Activated naive CD4-positive, alpha-beta T cell (primary cell): Measurements from ENCODE around the gene TNFRSF18.
A peak's percentile ranks its signal among the peaks of the same experiment; 100 is the strongest.

ENCODE experiments used
- DNase-seq, 4 experiments: peaks; one replicate each; lab custom pipeline; 2025; lab: John Stamatoyannopoulos, UW

TNFRSF18 gene

DNA sequence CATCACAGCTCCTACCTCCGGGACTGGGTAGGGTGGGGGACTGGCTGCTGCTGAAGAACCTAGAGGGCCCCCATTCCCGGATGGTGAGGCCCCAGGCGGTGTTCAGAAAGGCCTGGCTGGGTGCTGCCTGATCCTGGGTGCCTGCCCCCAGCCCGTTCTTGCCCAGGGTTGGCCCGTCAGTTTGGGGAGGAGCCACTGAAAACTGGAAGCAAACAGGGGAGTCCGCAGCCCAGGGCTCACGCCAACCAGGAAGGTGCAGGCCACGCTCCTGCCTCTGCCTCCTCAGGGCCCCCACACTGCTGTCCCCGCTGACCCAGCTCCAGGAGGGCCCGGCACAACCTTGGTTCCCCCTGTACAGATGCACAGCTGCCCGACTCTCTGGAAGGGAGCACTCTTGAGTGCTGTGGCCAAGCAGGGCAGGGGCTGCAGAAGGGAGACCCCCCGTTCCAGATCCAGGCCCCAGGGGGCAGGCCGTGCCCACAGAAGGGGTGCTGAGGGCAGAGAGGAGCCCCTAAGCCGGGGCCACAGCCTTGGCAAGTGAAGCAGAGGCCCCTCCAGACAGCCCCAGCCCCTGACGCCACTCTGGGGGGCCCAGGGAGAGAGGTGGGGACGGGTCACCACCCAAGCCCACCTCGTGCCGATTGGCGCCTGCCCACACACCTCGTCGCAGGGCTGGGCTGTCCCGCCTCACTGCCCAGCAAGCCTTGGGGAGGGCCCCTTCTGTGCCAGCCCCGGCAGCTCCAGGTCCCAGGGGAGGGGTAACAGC is 34.6 kb upstream of the TNFRSF18 start:
- DNase-seq: no peak

DNA sequence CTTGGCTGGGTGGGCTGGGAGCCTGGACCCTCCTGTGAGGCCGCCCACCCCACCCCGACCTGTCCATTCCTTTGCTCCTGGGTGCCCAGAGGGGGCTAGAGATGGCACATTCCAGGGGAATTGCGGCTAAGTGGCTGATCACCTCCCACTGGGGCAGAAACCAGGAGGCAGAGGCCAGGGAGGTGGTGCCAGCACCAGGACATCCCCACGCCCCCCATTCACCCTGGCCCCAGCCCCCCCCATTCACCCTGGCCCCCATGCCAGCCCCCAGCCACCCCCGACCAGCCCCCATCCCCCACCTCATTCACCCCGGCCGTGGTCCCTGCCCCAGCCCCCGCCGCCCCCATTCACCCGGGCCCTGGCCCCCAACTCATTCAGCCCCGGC is 33.9 kb upstream of the TNFRSF18 start:
- DNase-seq: no peak

DNA sequence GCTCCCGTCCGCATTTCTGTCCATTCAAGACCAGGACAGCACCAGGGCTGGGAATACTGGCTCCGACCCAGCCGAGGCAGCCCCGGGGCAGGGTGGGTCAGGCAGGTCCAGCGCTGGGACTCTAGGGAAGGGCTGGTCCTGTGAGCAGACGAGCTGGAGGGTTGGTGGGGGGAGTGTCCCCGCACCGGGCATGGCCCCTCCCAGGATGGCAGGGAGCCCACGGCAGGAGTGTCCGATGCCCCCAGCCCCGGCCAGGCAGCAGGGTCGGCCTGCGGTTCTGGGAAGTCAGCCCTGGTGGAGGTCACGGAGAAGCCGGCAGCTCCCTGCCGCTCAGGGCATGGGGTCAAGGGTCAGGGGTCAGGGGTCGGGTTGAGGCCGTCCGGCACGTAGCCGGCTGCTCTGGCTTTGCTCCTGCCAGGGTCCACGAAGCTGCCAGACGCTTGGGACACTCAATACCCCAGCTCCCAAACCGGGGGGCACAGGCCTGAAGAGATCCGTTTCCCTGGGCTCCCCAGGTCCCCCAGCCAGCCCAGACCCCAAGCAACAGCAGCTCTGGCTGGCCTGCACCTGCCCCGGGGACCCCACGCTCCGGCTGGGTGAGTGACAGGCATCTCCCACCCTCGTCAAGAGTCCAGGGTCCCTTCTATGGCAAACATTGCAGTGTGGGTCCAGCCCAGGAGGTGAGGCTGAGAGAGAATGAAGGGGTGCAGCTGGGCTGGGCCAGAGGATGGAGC is 33.4 kb upstream of the TNFRSF18 start:
- DNase-seq: no peak

DNA sequence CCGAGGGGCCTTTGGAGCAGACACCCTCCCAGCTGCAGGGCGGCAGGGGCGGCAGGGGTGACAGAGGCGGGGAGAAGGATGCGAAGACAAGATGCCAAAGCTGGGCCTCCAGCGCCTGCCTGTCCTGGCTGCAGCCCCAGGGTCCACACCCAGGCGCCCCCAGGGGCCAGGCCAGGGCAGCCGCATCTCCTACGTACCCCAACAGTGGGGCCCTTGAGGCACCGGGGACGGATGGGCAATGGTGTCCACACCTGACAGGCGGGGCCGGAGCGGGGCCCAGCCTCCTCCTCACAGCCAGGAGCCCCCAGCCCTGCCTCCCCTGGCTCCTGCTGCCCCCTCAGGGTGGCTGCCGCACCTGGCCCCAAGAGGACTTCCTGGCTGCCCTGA is 32.8 kb upstream of the TNFRSF18 start:
- no peak for DNase-seq

DNA sequence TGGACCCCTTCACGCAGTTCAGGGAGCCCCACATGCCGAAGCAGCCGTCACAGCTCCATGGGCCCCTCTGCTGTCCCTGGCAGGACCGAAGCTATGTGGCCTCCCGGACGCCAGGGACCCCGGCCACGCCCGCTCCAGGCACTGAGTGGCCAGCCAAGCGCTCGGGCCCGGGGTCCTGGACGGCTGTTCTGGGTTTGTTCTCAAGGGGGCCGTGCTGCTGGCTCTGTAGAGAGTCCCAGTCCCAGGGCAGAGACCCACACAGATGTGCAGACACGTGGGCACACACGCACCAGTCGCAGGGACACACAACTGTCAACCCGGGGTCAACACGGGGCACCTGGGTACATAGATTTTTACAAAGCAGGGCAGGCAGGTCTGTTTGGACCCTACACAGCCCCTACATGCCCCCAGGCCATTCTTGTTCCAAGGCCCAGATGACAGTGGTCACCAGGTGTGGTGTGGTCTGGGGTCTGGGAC is 32.3 kb upstream of the TNFRSF18 start:
- no peak for DNase-seq

DNA sequence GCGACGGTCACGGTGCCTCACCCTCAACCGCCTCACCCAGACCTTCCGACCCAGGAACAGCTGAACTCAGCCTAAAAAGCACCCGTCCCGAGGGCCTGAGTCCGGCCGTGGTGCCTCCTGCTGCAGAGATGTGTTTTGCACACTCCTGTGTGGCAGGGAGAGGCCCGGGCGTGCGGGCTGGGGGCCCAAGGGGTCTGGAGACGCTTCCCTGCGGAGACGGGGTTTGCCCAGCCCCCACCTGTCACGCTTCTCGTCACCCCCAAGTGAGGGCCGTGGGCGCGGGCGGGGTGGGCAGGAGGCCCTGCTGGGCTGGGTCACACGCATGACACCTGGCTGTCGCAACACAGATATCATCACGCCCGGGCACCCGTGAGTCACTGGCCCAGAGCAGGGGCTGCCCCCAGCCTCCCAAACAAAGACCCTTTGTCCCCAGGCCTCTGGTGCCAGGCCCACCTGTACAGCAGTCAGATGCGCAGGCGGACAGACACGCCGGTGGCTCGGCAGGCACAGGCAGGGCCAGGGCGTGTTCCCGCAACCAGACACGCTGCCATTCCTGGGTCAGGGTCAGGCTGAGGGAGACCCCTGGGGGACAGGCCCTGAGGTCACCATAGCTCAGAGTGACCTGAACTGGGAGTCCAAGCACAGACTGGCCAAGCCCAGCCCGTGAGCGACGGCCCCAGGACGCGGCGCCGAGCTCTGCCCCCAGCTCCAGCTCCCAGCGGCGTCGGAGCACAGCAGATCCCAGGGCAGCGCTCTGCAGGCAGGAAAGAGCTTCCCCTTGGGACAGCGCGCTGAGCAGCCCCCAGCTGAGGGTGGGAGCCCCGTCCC is 31.7 kb upstream of the TNFRSF18 start:
- no peak for DNase-seq

DNA sequence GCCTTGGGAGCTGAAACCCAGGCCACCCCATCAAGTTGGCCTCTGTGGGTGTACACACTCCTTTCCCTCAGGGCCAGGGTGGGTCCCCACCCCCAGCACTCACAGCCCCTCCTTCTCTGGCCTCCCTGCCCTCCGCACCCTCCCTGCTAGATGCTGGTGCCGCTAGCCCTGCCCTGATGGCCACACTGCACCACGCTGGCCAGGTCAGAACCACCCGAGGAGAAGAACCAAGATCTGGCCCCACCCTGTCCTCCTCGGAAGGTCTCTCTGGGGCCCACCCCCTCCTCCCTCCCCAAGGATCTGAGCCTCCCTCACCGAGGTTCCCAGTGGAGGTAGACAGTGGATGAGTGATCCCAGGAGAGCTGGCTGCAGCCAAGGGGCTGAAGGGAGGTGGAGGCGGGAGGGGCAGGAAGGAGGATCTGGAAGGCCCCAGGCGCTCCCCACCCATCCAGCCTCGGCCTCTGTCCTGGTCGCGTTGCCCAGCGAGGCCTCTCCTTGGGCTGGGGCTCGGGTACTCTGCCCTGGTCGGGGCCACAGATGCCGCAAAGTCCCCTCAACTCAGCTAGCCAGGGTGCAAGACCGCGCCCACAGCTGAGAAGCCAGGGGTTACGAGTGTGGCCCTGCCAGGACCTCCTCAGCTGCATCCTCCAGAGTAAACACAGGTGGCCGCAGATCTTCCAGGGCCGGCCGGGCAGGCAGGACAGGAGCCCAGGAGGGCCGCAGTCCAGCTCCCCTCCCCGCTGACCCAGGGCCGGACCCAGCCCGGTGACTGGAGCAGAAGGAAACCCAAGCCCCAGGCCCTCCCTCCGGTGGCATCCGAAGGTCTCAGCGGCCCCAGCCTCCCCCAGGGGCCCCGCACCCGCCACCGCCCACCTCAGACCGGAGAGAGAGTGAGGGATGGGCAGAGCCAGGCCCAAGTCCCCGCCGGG is 30.8 kb upstream of the TNFRSF18 start:
- no peak for DNase-seq

DNA sequence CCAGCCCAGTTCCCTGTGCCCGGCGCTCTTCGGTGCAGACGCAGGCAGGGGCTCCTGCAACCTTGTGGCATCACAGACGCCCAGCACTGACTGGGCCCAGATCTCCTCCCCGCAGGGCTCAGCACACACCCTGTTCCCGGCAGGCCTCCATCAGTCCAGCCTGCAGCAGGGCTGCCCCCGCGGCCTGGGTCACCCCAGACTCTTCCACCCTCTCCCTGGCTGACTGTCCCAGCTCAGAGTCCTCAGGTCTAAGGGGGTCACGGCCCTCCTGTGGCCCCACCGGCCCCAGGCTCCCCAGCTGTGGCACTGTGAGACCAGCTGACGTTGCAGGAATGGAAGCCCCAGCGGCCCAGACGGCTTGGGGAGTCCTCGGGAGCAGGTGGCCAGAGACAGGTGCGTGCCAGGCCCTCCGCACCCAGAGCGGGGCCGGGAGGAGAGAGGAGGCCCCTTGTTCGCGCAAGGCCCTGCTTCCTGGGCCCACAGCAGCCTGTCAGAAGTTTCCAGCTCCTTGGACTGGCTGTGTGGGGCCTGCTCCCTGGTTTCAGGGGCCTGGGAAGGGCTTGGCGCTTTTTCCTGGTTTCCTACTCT is 29.9 kb upstream of the TNFRSF18 start:
- no peak for DNase-seq

DNA sequence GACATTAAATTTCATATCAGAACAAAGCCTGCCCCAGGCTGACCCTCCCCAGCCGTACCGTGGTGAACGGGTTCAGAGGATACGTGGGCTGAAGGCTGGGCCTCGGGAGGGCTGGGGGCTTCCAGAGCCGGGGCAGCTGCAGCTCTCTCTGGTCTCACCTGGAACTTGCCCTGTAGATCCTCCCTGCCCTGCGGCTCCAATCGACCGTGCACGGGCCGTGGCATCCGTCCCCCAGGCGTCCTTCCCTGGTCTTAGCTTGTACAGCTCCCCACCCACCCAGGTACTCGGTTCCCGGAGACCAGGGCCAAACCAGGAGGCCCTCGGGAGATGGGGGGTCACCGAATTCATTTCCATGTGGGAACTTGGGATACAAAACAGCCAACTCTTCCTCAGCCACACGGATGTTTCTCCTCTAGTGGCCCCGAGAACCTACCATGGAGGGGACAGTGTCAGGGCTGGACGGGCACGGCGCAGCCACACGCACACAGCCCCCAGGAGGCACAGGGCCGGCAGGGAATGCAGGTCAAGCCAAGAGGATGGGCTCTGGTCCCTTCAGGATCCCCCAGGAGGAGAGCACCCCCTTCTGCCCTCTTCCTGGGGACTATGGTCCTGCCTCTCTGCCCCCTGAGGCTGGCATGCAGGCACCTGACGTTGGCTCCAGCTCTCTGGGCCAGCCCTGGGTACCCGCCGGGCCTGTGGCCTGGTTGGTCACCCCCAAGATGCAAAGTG is 28.8 kb upstream of the TNFRSF18 start:
- no peak for DNase-seq

DNA sequence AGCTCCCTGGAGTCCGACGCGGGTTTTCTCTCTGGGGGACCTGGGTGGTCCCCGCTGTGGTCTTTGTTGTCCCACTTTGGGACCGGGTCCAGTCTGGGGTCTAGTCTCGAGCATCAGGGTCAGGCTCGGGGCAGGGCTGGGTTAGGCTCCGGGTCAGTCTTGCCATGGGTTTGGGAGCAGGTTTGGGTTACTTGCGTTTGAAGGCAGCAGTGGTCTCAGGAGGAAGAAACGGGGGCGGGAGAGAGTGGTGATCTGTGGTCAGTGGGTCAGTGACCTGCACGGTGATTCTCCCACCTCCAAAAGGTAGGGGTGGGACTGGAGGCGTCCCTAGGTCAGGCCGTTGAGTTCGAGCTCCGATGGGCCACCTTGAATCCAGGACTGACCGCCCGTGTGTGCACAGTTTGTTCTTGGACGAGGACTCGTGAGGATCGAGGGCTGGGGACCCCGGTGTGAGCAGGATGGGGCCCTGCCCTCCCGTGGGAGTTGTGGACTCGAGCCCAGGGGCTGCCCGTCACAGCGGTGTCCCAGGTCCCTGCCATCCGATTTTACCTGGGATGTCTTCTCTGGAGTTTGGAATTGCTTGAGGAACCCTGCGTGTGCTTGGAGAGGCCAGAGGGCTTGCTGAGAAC is 27.9 kb upstream of the TNFRSF18 start:
- no peak for DNase-seq

DNA sequence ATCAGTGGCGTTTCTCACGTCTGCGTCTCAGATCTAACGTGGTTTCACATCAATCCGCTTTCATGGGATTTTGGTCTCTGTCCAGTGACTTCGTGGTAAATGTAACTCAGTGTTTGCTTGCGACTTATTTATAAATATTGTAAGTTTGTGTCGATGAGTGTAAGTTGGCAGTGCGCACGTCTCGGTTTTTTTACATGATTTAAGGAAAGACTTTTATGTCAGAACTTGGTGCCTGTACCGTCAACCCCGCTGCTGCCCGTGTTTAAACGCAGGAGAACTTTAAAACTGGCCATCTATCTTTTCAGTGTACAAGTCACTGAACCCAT is 27.1 kb upstream of the TNFRSF18 start:
- DNase-seq: no peak

DNA sequence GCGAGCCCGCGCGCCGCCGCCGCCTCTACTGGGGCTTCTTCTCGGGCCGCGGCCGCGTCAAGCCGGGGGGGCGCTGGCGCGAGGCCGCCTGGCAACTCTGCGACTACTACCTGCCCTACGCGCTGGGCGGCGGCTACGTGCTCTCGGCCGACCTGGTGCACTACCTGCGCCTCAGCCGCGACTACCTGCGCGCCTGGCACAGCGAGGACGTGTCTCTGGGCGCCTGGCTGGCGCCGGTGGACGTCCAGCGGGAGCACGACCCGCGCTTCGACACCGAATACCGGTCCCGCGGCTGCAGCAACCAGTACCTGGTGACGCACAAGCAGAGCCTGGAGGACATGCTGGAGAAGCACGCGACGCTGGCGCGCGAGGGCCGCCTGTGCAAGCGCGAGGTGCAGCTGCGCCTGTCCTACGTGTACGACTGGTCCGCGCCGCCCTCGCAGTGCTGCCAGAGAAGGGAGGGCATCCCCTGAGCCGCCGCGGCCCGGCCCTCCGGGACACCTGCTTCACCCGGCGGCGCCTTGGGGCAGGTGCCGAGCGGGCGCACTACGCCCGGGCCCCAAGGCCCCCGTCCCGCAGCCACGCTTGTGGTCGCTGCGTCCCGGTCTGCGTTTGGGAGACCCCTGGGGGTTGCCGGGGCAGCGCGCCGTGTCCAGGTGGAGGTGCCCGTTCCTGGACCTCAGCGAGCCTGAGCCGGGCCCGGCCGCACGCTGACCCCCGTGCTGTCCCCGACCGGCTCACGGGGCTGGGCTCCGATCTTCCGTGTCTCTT is 26.6 kb upstream of the TNFRSF18 start:
- no peak for DNase-seq

DNA sequence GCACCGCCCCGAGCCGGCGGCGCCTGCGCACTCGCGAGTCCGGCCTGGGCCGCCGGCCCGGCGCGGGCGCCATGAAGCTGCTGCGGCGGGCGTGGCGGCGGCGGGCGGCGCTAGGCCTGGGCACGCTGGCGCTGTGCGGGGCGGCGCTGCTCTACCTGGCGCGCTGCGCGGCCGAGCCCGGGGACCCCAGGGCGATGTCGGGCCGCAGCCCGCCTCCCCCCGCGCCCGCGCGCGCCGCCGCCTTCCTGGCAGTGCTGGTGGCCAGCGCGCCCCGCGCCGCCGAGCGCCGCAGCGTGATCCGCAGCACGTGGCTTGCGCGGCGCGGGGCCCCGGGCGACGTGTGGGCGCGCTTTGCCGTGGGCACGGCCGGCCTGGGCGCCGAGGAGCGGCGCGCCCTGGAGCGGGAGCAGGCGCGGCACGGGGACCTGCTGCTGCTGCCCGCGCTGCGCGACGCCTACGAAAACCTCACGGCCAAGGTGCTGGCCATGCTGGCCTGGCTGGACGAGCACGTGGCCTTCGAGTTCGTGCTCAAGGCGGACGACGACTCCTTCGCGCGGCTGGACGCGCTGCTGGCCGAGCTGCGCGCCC is 25.9 kb upstream of the TNFRSF18 start, which contains the start of gene B3GALT6:
Gene B3GALT6 (plus strand): TSS at position 30 of the 588 bp plus-strand sequence. CDS start 42 bp downstream, at position 72.
- DNase-seq: no peak

DNA sequence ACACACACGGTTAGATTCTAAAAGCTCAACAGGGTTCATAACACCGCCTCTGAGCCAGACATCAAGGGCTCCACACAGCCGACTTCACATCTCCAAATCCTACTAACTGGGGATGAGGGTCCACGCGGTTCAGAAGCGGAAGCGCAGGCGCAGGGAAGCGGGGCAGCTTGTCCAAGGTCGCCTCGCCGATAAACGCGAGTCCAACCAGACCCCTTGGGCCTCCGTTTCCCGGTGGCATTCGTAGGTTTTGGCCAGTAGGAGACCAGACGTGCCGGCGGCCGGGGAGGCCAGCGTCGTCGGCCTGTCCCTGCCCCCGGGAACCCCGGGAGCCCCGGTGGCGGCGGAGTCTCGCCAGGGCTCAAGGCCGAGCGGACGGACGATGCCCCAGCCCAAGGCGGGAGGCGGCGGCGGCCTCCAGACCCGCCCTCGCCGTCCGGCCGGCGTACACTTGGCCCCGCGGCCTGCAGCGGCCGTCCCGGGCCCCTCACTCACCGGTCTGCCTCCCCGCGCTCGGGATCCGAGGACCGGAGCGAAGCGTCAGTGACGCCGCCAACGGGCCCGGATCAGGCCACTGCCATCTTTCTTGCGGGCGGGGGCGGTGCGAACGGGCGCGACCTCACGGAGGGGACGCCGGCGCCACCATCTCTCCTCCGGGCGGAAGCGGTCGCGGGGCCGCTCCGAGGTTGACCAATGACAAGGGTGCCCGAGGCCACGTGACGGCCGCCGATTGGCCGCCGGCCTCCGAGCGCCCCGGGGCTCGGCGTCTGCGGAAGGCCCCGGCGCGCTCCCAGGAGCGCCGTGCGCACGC is 25.2 kb upstream of the TNFRSF18 start, which contains the start of gene SDF4:
Gene SDF4 (minus strand): TSS at position 602 of the 808 bp plus-strand sequence. CDS start 3,229 bp downstream, outside the sequence.
- peak; percentile 89 to 95 (median 90) for DNase-seq

DNA sequence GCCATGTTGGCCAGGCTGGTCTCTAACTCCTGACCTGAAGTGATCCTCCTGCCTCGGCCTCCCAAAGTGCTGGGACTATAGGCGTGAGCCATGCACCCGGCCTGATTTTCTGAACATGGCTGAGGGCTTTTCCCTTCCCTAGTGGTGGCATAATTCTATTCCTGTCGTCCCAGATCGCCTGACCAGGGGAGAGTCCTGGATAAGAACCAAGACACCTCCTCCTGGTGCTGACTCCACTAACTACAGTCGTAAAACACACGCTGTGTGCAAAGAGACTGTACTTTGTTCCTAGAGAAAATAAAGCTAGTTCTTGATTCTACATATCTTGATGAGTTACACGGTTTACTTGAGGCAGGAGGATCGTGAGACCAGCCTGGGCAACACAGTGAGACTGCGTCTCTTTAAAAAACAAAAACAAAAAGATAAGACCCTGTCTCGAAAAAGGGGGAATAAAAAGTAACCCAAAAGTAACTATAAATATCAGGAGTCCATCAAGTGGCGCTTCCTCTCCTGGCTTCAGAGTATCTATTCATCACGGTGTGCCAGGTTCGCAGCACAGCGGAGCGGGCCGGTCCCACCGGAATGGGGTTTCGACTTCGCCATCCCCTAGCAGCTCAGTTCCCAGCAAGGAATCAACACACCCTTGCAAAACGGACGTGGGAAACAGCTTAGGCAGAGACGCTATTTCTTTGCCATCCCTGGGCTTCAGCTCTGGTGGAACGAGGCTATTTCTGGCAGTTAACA is 24.4 kb upstream of the TNFRSF18 start:
- DNase-seq: no peak

DNA sequence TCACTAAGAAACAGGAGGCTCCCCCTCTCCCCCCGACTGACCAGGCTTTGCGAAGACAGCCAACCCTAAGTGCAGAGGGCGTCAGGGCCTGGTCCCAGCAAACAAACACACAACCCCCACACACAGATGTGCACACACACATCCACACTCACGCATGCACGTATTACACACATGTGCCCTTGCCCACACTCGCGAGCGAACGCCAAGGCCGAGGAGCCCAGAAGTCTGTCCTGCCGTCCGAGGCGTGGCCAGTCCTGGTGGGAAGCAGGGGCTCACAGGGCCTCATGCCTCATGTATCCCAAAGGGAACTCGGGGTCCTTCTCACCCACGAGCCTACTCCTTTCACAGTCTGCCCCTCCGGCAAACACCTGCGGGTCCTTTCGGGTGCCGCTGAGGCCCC is 23.4 kb upstream of the TNFRSF18 start:
- DNase-seq: no peak
